Measurements from ENCODE around the gene ANAPC16. TPM values are rescaled to one million over a fixed set of nuclear protein-coding genes. Genes with fewer than 3 reads are reported as not detected.

ANAPC16 gene
- total RNA-seq, 4 donors from 2014 or later: 52.2 to 97.6 (median 76.3) TPM

DNA sequence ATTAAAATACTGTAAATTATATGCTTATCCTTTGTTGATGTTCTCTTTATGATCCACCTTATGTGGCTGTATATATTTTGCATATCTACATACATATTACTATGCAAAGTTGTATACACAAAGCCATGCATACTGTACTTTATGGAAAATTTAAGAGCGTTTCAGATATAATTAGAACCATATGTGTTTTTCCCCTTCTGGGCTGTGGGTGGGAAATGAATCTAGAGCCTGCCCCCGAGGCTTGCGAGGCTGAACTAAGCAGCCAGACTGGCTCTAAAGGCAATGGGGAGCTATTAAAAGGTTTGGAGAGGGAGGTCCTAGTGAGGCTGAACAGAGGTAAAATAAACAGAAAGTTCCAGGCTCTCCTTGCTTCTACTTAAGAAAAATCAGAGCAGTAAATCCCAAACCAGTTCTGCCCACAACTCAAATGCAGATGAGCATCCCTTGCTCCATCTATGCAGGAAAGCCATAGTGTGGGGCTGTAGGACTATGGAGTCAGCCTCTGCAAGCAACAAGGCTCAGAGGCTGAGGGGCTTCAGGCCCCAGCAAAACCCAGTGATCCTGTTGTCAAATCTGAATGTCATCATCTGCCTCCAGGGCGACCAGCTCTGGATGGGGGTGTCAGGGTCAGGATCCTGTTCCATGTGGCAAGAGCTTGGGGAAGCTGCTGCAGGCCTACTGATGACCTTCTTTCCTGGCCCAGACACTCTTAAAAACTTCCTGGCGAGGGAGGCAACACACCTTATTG lies 43.9 kb downstream of the ANAPC16 start:
- DNase-seq (ENCODE audit: low spot score): no peak
- TF ChIP-seq, protein P1, sequence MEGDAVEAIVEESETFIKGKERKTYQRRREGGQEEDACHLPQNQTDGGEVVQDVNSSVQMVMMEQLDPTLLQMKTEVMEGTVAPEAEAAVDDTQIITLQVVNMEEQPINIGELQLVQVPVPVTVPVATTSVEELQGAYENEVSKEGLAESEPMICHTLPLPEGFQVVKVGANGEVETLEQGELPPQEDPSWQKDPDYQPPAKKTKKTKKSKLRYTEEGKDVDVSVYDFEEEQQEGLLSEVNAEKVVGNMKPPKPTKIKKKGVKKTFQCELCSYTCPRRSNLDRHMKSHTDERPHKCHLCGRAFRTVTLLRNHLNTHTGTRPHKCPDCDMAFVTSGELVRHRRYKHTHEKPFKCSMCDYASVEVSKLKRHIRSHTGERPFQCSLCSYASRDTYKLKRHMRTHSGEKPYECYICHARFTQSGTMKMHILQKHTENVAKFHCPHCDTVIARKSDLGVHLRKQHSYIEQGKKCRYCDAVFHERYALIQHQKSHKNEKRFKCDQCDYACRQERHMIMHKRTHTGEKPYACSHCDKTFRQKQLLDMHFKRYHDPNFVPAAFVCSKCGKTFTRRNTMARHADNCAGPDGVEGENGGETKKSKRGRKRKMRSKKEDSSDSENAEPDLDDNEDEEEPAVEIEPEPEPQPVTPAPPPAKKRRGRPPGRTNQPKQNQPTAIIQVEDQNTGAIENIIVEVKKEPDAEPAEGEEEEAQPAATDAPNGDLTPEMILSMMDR (IDR thresholded peaks at IDR 0.05): no peak
- no peak for ATAC-seq (ENCODE audit: low FRiP score)

DNA sequence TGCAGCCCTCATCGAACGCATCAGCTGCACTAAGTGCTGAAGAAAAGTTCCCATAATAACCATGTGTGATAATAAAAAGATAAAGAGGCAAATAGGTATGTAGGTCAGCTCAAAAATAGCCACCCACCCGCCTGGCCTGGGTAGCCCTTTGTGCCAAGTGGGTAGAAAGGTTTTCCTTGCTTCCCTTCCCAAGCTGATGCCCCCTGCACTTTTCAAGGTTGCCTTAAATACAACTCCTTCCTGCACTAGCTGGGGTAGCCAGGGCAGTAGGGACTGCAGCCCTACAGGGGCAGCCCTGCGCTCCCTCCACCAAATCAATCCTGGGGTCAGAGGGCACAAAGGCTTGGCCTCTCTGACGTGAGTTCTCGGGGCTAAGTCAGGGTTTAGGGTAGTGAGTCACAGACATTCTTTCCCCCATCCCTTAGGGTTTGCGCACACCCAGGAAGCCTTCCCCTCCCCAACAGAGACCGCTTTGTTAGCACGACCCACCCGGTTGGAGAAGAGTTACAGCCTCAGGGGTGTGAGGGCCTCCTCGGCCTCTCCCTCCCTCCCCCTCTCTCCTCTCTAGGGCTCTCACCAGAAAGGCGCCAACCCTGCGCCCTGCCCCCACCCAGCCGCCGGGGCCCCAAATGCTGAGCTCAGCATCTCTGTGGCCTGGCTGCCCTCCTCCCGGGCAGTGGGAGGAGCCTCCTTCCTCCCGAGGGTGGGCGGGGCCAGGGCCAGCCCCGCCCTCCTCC lies 44.6 kb downstream of the ANAPC16 start:
- ATAC-seq (ENCODE audit: low FRiP score): peak; percentile 80
- DNase-seq (ENCODE audit: low spot score): no peak
- TF ChIP-seq, protein P1 (IDR thresholded peaks at IDR 0.05): no peak

DNA sequence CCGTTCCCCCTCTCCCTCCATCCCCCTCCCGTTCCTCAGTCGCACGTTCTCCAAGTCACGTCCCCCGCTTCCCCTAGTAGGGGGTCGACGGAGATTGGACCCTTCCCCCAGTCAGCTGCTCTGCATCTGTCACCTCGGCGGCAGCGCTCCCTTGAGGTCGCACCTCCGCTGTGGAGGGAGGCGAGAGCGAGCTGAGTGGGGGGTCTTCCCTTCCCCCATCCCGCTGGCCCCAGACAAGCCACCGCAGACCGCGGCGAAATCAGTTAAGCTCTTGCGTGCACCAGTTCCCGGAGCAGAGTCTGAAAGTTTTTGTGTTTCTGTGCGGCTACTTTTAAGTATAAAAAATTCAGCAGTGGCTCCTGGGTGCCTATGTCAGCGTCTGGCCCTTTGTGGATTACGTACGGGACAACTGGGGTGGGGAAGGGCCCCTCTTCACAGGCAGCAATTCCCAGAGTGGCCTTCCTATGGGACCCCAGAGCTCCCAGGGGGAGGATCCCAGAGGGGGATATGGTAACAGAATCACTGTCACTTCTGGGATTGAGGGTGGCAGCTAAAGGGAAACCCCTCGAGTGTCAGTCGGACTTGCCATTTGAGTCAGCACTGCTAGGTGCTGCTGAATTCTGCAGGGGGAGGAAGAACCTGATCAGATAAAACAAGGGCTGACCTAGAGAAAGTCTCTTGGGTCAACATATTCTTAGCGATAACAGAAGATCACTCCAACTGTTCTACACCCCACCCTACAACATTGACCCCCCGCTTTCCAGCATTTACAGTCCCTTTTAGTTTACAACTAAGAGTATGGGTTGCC lies 45.4 kb downstream of the ANAPC16 start:
- DNase-seq (ENCODE audit: low spot score): no peak
- no peak for ATAC-seq (ENCODE audit: low FRiP score)
- TF ChIP-seq, protein P1 (IDR thresholded peaks at IDR 0.05): no peak

DNA sequence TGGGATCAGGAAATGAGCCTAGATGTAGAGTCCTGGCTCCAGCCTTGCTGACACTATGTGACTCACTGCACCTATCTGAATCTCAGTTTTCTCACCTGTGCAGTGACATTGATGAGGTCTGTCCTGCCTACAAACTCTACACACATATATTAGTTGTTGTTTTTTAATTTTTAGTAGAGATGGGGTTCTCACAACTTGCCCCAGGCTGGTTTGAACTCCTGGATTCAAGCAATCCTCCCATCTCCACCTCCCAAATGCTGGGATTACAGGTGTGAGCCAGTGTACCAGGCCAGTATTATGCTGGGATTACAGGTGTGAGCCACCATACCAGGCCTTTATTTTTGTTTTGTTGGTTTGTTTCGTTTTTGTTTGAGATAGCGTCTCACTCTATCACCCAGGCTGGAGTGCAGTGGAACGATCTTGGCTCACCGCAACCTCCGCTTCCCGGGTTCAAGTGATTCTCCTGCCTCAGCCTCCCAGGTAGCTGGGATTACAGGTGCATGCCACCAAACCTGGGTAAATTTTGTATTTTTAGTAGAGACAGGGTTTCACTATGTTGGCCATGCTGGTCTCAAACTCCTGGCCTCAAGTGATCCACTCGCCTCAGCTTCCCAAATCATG lies 46.1 kb downstream of the ANAPC16 start:
- no peak for ATAC-seq (ENCODE audit: low FRiP score)
- TF ChIP-seq, protein P1 (IDR thresholded peaks at IDR 0.05): no peak
- no peak for DNase-seq (ENCODE audit: low spot score)

DNA sequence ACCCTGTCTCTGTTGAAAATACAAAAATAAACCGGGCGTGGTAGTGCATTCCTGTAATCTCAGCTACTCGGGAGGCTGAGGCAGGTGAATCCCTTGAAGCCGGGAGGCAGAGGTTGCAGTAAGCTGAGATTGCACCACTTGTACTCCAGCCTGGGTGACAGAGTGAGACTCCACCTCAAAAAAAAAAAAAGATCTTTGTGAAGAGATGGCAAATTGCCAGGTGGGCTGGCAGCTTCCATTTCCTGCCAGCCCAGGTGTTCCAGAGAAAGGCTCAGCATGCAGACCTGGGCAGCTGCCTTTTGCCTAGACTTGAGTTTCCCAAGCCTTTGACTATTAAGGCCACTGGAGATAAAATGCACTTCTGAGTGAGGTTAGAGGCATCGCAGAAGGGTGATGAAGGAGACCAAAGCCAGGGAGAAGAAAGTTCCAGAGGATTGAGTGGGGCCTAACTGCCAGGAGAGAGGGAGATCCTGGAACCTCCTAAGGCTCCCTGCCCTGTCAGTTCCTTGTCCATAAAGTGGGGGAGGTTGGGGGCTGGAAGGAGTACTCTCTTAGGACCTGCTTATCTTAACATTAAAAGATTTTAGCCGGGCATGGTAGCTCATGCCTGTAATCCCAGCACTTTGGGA lies 47.9 kb downstream of the ANAPC16 start:
- TF ChIP-seq, protein P1 (IDR thresholded peaks at IDR 0.05): no peak
- ATAC-seq (ENCODE audit: low FRiP score): no peak
- no peak for DNase-seq (ENCODE audit: low spot score)

DNA sequence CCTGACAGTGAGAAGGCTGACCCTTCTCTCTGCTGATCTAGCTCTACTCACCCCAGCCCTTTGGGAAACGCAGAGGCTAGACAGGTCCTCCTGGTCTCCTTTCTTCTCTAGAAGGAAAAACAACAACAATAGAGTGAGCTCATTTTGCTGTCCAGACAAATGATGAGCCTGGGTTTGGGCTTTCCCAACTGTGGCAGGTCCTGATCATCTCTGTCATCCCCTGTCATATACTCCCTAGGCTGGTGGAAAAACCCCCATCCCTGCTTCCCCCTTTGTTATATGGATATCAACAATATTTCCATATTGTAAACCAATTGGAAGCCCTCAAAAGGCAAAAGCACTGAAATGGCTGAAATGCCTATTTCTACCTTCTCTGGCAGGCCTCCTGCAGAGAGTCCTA lies 48.7 kb downstream of the ANAPC16 start:
- no peak for DNase-seq (ENCODE audit: low spot score)
- ATAC-seq (ENCODE audit: low FRiP score): no peak
- TF ChIP-seq, protein P1 (IDR thresholded peaks at IDR 0.05): no peak
